Measurements from ENCODE around the gene SMIM32.

DNA sequence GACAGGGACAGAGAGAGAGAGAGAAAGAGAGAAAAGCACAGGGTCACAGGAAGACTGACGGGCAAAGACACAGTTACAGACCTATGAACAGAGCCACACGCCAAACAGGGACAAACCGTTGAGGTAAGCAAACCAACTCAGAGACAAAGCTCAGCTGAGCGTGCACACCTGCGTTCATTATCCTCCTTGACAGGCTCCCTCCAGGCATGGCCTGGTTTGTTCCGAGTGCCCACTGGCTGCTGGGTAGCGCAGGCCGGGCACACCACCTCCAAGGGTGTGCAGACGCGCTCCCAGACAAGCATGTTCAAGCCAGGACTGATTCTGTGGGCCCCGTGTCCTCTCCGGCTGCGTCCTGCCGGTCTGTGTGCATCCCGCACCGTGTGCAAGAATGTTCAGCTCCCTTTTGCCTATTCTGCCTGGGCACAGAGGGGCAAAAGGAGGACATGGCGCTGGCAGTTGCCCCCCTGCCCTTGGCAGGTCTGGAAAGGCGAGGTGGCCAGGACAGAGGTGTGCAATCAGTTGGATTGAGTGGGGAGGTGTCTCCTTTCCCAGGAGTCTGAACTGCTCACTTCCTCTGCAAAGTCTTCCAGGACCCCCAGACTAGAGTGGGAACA, 467 bp upstream of the SMIM32 start:
- TF ChIP-seq, protein P1, sequence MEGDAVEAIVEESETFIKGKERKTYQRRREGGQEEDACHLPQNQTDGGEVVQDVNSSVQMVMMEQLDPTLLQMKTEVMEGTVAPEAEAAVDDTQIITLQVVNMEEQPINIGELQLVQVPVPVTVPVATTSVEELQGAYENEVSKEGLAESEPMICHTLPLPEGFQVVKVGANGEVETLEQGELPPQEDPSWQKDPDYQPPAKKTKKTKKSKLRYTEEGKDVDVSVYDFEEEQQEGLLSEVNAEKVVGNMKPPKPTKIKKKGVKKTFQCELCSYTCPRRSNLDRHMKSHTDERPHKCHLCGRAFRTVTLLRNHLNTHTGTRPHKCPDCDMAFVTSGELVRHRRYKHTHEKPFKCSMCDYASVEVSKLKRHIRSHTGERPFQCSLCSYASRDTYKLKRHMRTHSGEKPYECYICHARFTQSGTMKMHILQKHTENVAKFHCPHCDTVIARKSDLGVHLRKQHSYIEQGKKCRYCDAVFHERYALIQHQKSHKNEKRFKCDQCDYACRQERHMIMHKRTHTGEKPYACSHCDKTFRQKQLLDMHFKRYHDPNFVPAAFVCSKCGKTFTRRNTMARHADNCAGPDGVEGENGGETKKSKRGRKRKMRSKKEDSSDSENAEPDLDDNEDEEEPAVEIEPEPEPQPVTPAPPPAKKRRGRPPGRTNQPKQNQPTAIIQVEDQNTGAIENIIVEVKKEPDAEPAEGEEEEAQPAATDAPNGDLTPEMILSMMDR (conservative IDR thresholded peaks at IDR 0.05; ENCODE audit: low read length) = no peak
- TF ChIP-seq EZH2phosphoT487 (IDR thresholded peaks at IDR 0.05; ENCODE audit: borderline replicate concordance, low read depth, low read length) = no peak

Measured in OCI-LY7 (cell line).